Brain microvascular endothelial cell (primary cell): ENCODE results near the gene HDAC7.
"Not testable (repeated sequence)": the region's sequence is repeated elsewhere in the genome, so short reads cannot be mapped to it uniquely, and the experiment has no call there.

ENCODE experiments used
- DNase-seq: peaks from one replicate; pipeline ENCODE4 v3.0.0-alpha.2; 2020
- H3K27ac ChIP-seq: fragments of 250-450 bp; sonication (Bioruptor Pico); 2 replicates; pipeline ENCODE4 v1.5.1; 2020; ENCODE audit warnings: mild to moderate bottlenecking, moderate library complexity
- H3K27me3 ChIP-seq: fragments of 250-450 bp; sonication (Bioruptor Pico); replicated peaks from 2 replicates; pipeline ENCODE4 v1.5.1; 2020; ENCODE audit warnings: mild to moderate bottlenecking
- H3K36me3 ChIP-seq: fragments of 250-450 bp; sonication (Bioruptor Pico); replicated peaks from 2 replicates; pipeline ENCODE4 v1.5.1; 2020; ENCODE audit warnings: mild to moderate bottlenecking
- H3K4me3 ChIP-seq: 2 replicates; pipeline ENCODE4 v1.5.1; 2011; ENCODE audit warnings: low read depth, mild to moderate bottlenecking, control low read depth, low read length, moderate library complexity
- in situ Hi-C: cut with HindIII; loops from 2 replicates; pipeline ENCODE4 v1.10.0; 2017; ENCODE audit warnings: low sequenced_read_pairs, low pct_ligation_motif_present
- TF ChIP-seq, protein P1 (sequence below): IDR thresholded peaks from 2 replicates; pipeline ENCODE4 v1.5.1; 2011; ENCODE audit warnings: low read depth, mild to moderate bottlenecking, moderate library complexity, low read length, control low read depth, inconsistent platforms; ENCODE audit errors: missing control alignments

Gene HDAC7

DNA sequence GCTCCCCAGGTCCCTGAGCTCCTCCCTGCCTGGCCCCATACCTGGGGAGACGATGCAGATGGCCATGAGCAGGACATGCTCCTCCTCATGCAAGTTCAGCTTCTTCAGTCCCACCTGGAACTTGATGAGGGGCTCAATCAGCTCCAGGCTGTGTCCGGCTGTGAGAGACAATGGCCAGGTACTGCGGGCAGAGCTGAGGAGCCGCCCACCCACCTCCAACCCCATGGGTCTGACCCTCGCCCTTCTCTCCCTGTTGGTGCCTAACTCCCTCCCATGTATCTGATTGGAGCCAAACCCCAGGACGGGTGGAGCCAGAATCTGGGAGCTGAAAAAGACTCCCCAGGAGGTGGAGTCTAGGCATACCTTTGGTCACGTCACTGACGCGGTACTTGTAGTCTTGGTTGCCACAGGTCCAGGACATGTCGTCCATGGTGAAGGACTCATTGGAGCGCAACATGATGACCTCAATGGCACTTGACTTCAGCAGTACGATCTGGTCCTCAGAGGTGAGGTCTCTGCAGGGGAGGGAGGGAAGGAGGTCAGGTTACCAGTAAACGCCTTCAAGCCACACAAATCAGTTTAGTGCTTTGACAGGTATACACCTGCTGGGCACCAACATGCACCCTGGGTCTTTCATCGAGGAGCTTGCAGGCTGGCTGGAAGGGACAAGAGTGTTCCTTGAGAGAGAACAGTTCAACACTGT, 26.7 kb upstream of the HDAC7 start:
- in situ Hi-C loops = no loop called here
- H3K36me3 ChIP-seq = peaks cover 8% of the 10 kb centered on the region
- no peak for DNase-seq
- TF ChIP-seq, protein P1, sequence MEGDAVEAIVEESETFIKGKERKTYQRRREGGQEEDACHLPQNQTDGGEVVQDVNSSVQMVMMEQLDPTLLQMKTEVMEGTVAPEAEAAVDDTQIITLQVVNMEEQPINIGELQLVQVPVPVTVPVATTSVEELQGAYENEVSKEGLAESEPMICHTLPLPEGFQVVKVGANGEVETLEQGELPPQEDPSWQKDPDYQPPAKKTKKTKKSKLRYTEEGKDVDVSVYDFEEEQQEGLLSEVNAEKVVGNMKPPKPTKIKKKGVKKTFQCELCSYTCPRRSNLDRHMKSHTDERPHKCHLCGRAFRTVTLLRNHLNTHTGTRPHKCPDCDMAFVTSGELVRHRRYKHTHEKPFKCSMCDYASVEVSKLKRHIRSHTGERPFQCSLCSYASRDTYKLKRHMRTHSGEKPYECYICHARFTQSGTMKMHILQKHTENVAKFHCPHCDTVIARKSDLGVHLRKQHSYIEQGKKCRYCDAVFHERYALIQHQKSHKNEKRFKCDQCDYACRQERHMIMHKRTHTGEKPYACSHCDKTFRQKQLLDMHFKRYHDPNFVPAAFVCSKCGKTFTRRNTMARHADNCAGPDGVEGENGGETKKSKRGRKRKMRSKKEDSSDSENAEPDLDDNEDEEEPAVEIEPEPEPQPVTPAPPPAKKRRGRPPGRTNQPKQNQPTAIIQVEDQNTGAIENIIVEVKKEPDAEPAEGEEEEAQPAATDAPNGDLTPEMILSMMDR = no peak
- no peak overlapping the region for H3K27ac ChIP-seq
- H3K27me3 ChIP-seq = no peaks in the 10 kb centered on the region
- no peak overlapping the region for H3K4me3 ChIP-seq

DNA sequence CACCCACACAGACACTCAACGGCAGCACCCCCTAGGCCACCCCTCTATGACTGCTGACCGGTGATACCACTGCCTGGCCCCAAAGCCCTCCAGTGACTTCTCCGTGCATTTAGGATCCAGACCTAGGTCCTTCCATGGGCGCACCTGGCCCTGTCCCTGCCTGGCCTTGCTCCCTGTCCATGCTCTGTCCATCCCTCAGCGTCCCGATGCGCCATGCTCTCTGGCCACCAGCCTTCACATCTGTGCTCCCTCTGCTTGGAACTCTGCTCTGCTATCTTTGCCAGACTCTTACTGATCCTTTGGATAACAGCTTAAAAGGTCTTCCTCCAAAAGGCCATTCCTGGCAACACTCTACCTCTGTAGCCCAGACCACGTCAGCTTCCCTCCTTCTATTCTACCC, 25.4 kb upstream of the HDAC7 start:
- peaks cover 8% of the 10 kb centered on the region for H3K36me3 ChIP-seq
- no peaks in the 10 kb centered on the region for H3K27me3 ChIP-seq
- TF ChIP-seq, protein P1 = no peak
- DNase-seq = no peak
- no peak overlapping the region for H3K4me3 ChIP-seq
- in situ Hi-C loops = no loop called here
- H3K27ac ChIP-seq = no peak overlapping the region

DNA sequence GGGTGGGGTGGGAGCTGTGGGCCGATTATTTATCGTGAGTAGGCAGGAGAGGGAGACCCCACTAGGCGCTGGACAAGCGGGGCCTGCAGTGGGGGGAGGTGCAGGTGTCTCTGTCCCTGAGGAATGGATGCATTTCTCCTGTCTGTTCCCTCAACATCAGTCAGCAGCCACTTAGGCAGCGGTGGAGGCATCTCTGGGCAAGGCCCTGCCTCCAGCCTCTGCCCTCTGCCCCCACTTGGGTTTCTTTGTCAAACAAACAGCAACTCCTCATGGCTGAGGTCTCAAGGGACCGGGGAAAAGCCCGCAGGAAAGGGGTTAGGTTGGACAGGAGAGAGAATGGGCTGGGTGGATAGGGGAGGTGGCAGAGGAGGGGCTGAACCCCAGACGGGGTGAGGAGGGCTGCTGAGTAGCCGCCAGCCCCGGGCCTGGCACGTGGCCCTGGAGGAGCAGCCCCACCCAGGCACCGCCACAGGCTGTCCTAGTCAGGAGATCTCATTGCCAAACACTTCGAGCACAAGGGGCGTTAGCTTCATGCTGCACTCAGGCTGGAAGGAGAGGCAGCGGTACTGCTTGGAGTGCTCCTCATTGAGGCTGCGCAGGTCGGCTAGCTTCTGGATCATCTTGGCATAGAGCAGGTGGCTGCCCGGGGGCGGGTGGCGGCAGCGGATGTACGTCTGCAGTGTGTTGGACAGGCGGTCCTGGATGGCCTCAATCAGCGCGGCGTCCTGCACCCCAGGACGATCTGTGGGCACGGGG, 24.7 kb upstream of the HDAC7 start:
- DNase-seq = no peak
- Histone ChIP-seq H3K36me3 (peaks cover 8% of the 10 kb centered on the region), H3K27ac (no peak overlapping the region), H3K4me3 (no peak overlapping the region), H3K27me3 (no peaks in the 10 kb centered on the region)
- in situ Hi-C loops = no loop called here
- TF ChIP-seq, protein P1 = no peak

DNA sequence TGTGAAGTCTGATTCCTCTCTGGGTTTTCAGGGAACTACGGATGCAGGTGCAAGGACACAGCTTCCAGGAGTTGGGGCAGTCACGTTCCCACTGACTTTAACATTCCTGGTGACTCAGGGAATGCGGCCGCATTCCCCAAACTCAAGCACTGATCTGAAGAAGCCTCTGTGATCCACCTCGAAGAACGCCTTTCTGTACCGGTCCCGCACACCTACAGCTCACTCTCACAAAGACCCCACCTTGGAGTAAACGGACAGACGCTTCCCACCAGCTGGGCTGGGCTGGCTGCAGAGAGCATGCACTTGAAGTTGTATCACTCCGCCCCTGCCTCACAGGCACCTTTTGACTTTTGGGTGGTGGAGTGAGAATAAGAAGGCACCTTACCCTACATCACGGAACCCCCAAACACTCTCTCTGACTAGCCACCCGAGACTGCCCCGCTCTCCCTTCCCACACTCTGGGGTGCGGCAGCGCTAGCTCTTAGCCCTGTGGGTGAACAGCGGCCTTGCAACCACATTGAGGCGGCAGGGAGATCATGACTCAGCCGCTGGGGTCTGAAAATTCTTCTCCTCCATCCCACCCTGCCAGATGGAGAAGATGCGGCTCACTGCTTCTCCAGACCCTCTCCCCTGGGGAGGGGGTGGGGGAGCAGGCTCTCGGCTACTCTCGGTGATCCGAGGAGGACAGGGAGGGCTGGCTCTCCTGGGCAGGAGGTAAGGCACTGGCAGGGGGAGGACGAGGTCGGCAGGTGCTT, 23.7 kb upstream of the HDAC7 start:
- TF ChIP-seq, protein P1 = peak; percentile 31
- Histone ChIP-seq H3K36me3 (peaks cover 8% of the 10 kb centered on the region), H3K27me3 (no peaks in the 10 kb centered on the region), H3K27ac (no peak overlapping the region), H3K4me3 (no peak overlapping the region)
- in situ Hi-C loops = no loop called here
- no peak for DNase-seq

DNA sequence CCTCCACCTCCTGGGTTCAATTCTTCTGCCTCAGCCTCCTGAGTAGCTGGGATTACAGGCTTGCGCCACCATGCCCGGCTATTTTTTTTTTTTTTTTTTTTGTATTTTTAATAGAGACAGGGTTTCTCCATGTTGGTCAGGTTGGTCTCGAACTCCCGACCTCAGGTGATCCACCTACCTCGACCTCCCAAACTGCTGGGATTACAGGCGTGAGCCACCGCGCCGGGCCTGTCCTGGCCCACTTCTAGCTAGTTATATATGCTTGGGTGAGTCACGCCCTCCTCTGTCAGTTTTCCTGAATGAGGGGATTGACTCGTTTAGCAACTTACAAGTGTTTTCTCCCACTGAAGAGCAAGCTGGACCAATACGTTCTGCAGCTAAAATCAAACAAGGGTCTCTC, 22.8 kb upstream of the HDAC7 start:
- H3K27me3 ChIP-seq, H3K27ac ChIP-seq, H3K4me3 ChIP-seq, DNase-seq, H3K36me3 ChIP-seq, in situ Hi-C loops: not testable (repeated sequence)

DNA sequence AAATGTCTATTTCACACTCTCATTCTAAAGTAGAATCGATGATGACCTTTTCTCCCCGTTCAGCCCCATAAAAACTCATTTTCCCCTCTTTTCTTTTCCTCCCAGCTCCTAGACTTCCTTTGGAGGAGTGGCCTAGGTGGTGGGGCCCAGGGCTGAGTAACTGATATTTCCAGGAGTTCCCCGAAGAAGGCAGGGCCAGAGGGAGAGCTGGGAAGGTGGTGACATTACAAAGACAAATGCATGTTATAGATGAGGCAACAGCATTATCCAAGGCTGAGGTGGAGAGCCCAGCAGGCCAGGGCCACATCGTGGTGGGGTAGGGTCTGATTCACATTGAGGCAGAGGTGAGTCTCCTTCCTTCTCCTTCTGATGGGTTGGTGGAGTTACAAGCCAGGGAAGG, 22.2 kb upstream of the HDAC7 start:
- Histone ChIP-seq H3K4me3 (no peak overlapping the region), H3K27me3 (no peaks in the 10 kb centered on the region), H3K36me3 (peaks cover 6% of the 10 kb centered on the region), H3K27ac (no peak overlapping the region)
- TF ChIP-seq, protein P1 = no peak
- no peak for DNase-seq
- in situ Hi-C loops = no loop called here
